Measurements from ENCODE around the gene BCL11A.

DNA sequence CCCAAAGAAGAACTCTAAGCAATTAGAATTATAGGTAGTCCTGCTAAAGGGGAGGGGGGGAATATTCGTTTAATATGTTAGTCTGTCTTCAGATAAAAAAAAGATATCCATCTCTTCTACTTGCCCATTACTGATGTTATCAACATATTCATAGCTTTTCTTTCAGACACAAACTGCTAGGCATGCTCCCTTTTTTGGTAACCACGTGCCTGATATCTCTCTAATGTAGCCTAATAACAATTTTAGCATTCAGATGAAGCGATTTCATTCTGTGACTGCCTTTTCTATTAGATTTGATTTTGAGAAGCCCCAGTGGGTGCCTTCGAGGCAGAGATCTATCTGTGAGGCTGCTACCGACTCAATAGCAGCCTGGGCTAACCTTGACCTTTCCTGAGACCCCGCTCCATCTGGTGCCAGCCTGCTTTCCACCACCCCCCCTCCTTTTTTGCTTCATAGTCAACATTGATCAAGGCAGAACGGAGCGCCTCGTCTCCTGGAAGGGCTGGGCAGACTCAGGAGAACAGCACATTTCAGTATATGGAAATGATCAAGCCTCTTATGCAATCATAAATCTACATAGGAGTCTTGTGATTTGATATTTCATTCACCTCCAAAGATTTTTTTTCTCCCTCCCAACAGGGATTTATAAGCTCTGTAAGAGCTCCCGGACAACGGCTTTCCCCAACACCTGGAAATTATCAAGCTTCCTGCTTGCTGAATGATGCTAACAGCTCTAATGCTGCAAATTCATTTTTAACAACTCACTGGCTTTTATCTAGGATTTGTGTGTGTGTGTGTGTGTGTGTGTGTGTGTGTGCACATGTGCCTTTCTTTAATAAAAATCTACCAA, 14.7 kb upstream of the BCL11A start:
- TF ChIP-seq ZNF565 (CRISPR knock-in tag; conservative IDR thresholded peaks at IDR 0.05; ENCODE audit: low read depth) (no peak), TCF4 (CRISPR knock-in tag; IDR thresholded peaks at IDR 0.05; ENCODE audit: borderline replicate concordance) (peak; percentile 37; the same call in 1 of the 2 replicates), ZFP30 (CRISPR knock-in tag; IDR thresholded peaks at IDR 0.05) (no peak), ARNTL (CRISPR knock-in tag; IDR thresholded peaks at IDR 0.05; ENCODE audit: borderline replicate concordance, low read depth) (no peak), ZNF70 (CRISPR knock-in tag; IDR thresholded peaks at IDR 0.05) (no peak), PPARA (CRISPR knock-in tag; IDR thresholded peaks at IDR 0.05; ENCODE audit: borderline replicate concordance) (no peak), ZC3H10 (CRISPR knock-in tag; IDR thresholded peaks at IDR 0.05) (no peak), RARB (CRISPR knock-in tag; IDR thresholded peaks at IDR 0.05) (no peak), CSDC2 (CRISPR knock-in tag; IDR thresholded peaks at IDR 0.05) (no peak), ZNF8 (CRISPR knock-in tag; IDR thresholded peaks at IDR 0.05) (no peak), BACH2 (CRISPR knock-in tag; IDR thresholded peaks at IDR 0.05; ENCODE audit: borderline replicate concordance) (no peak), OSR1 (CRISPR knock-in tag; IDR thresholded peaks at IDR 0.05) (no peak)
- TF ChIP-seq, protein P1, sequence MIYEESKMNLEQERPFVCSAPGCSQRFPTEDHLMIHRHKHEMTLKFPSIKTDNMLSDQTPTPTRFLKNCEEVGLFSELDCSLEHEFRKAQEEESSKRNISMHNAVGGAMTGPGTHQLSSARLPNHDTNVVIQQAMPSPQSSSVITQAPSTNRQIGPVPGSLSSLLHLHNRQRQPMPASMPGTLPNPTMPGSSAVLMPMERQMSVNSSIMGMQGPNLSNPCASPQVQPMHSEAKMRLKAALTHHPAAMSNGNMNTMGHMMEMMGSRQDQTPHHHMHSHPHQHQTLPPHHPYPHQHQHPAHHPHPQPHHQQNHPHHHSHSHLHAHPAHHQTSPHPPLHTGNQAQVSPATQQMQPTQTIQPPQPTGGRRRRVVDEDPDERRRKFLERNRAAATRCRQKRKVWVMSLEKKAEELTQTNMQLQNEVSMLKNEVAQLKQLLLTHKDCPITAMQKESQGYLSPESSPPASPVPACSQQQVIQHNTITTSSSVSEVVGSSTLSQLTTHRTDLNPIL (CRISPR knock-in tag; IDR thresholded peaks at IDR 0.05; ENCODE audit: low read depth): no peak
- TF ChIP-seq, protein P2, sequence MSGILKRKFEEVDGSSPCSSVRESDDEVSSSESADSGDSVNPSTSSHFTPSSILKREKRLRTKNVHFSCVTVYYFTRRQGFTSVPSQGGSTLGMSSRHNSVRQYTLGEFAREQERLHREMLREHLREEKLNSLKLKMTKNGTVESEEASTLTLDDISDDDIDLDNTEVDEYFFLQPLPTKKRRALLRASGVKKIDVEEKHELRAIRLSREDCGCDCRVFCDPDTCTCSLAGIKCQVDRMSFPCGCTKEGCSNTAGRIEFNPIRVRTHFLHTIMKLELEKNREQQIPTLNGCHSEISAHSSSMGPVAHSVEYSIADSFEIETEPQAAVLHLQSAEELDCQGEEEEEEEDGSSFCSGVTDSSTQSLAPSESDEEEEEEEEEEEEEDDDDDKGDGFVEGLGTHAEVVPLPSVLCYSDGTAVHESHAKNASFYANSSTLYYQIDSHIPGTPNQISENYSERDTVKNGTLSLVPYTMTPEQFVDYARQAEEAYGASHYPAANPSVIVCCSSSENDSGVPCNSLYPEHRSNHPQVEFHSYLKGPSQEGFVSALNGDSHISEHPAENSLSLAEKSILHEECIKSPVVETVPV (CRISPR knock-in tag; IDR thresholded peaks at IDR 0.05): no peak

Measured in SK-N-SH treated with all-trans-retinoic acid at 6 μM for 48 hours (cell line).